Stimulated activated CD4-positive, alpha-beta T cell treated with anti-CD3 and anti-CD28 coated beads, Interleukin-4, amount 100 ng/mL, for 4 hours (primary cell): ENCODE measurements around the gene CACNA1H.
"Not testable (repeated sequence)": the region's sequence is repeated elsewhere in the genome, so short reads cannot be mapped to it uniquely, and the experiment has no call there.

ENCODE experiments used
- DNase-seq, 2 experiments: peaks; one replicate each; pipeline ENCODE4 v3.0.0-alpha.2; 2020

The CACNA1H gene

DNA sequence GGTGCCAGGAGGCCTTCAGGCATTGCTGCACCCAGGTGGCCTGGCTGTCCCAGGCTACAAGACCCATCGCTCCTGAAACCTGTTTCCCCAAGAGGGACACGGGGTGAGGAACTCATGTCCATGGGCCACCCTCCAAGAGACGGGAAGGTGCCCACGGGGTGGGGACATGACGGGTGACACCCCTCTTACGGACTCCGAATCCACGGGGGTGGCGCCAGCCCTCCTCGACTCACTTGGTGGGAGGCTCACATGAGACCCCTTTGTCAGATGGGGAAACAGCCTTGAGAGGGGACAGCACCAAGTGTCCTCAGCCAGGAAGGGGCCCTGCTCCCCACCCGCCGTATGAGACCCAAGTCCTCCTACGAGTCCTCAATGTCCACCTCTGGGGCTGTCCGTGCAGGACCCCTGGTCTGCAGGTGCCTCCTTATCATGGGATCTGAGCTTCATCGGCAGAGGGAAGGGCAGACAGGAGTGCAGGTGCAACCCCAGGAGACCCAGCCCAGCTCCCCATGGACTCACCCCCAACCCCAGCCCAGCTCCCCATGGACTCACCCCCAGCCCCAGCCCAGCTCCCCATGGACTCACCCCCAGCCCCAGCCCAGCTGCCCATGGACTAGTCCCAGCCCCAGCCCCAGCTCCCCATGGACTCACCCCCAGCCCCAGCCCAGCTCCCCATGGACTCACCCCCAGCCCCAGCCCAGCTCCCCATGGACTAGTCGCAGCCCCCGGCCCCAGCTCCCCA, 77.7 kb downstream of the CACNA1H start:
- not testable (repeated sequence) for DNase-seq

- not testable (repeated sequence) for DNase-seq
Observed at GRCh38 chr16:1231301-1231700, 78.4 kb downstream of the CACNA1H start.

GRCh38 chr16:1232049-1232748, 79.3 kb downstream of the CACNA1H start:
- not testable (repeated sequence) for DNase-seq

- not testable (repeated sequence) for DNase-seq
Observed at GRCh38 chr16:1236659-1237058, 83.8 kb downstream of the CACNA1H start.

- DNase-seq, result no peak
Observed at GRCh38 chr16:1237990-1238389, 85.1 kb downstream of the CACNA1H start.

DNA sequence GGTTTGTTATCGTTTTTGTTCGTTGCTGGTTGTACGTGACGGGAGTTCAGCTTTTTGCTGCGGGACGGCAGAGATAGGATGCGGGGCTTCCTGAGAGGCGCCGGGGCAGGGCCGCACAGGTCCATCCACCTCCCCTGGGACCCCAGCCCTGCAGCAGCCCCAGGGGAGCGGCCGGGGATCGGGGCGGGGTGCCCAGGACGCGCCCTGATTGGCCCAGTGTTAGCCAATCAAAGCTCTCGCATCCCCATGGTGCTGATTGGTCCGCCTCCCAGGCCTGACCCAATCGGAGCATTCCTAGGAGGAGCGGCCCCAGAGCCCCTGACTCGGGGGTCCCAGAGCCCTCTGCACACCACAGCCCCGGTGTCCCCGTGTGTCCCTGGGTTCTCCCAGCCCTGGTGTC, 86.0 kb downstream of the CACNA1H start:
- DNase-seq, result not testable (repeated sequence)

DNA sequence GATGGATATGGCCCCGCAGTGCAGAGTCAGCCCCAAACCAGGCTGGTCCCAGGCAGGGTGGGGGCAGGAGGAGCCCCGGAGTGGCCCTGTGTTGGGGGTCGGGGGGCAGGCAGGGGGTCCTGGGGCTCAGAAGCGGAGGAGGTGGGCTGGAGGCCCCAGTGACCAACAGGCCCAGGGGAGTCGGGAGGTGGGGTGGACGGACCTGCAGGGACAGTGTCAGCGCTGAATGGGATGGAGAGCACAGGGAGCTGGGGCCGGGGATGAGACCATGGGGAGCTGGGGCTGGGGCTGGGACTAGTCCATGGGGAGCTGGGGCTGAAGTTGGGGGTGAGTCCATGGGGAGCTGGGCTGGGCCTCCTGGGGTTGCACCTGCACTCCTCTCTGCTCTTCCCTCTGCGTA, 86.7 kb downstream of the CACNA1H start:
- not testable (repeated sequence) for DNase-seq

GRCh38 chr16:1240436-1240835, 87.5 kb downstream of the CACNA1H start, which contains the start of gene TPSAB1:
TSS of gene TPSAB1 (plus strand) at chr16:1240705. CDS start at chr16:1240939, 234 bp downstream.
- not testable (repeated sequence) for DNase-seq

DNA sequence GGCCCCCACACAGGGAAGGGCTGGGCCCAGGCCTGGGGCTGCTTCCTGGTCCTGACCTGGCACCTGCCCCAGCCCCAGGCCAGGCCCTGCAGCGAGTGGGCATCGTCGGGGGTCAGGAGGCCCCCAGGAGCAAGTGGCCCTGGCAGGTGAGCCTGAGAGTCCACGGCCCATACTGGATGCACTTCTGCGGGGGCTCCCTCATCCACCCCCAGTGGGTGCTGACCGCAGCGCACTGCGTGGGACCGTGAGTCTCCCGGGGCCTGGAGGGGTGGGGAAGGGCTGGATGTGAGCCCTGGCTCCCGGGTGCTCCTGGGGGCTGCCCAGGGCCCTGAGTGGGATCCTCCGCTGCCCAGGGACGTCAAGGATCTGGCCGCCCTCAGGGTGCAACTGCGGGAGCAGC, 88.2 kb downstream of the CACNA1H start:
- not testable (repeated sequence) for DNase-seq

GRCh38 chr16:1243363-1243762, 90.5 kb downstream of the CACNA1H start:
- not testable (repeated sequence) for DNase-seq

- not testable (repeated sequence) for DNase-seq
Observed at GRCh38 chr16:1243907-1244850, 91.3 kb downstream of the CACNA1H start.

DNA sequence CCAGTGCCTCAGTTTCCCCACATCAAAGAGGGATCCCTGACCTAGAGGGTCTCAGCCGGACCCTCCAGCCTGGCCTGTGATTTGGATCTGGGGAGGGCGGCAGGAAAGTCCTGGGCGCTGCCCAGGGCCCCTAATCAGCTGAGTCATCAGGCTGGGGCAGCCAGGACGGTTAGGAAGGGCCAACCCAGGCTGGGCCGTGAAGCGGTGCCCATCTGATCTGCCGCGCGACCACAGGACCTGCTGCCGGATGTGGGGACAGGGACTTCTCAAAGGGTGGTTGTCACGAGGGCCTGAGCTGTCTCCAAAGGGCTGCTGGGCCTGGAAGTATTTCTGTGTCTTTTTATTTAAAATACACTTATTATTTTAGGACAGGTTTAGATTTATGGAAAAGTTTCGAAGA, 92.0 kb downstream of the CACNA1H start:
- DNase-seq, result no peak

DNA sequence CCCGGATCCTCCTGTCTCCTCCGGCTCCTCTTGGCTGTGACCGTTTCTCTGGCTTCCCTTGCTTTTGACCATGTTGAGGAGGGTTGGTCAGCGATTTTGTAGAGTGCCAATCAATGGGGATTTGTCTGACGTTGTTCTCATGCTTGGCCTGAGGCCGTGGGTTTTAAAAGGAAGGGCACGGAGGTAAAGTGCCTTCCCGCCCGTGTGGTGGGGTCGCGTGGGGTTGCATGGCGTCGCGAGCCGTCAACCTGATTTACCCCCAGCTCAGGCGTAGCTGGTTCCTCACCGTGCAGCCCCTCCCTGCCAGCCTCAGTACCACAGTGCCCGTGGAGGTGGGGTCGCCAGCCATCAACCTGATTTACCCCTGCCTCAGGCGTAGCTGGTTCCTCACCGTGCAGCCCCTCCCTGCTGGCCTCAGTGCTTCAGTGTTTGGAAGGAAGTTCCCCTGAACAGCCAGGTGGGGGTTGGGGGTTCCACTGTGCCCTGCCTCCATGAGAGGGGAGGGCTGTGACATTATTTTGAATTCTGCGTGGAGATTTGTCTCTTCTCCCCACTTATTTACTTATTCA, 92.6 kb downstream of the CACNA1H start:
- no peak for DNase-seq

- not testable (repeated sequence) for DNase-seq
Observed at GRCh38 chr16:1247903-1248537, 95.1 kb downstream of the CACNA1H start.

DNA sequence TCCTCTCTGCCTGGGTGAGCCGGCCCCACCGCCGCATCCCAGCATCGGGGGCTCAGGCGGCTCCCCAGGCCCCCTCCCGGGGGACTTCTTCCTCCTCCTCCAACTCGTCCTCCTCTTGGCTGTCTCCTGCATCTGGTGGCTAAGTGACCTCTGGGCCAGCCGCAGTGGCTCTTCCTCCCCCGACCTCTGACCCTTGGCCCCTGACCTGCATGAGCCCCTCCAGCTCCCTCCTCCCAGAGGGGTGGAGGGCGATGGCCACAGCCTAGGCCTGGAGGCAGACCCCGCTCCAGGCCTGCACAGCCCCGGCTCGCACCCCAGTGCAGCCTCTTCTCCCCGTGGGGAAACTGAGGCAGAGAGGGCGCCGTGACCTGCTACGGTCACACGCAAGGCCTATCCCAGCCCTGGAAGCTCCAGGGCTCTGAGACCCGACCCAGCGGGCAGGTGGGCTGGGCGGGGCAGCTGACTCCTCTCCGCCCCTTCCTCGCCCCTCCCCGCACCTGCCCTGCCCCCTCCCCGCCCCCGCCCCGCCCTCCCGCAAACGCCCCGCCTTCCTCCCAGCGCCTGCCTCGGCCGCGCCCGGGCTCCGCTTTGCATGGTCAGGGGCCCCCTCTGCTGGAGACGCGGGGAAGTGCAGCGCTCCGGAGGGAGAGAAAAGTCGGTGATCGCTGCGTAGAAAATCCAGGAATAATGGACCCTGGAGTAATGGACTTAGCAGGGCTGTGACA, 96.3 kb downstream of the CACNA1H start:
- not testable (repeated sequence) for DNase-seq

DNA sequence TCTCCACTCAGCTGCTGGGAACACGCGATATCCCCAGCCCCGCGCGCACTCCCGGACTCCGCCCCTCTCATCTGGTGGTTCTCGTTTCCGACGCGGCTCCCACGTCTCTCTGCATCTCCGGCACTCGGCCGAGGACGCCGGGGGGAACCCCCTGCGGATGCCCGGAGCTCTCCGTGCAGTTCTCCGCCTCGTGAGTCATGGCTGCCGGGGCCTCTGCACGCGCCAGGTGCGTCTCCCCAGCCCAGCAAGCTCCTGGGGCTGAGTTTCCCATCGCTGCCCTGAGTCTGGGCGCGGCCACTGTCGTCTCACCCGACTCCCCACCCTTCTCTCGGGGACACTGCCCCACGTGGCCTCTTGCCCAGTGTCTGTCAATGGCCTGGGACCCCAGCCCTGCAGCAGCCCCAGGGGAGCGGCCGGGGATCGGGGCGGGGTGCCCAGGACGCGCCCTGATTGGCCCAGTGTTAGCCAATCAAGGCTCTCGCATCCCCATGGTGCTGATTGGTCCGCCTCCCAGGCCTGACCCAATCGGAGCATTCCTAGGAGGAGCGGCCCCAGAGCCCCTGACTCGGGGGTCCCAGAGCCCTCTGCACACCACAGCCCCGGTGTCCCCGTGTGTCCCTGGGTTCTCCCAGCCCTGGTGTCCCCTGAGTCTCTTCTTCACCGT, 100.9 kb downstream of the CACNA1H start:
- DNase-seq, result not testable (repeated sequence)

- not testable (repeated sequence) for DNase-seq
Observed at GRCh38 chr16:1254821-1255220, 101.9 kb downstream of the CACNA1H start.

DNA sequence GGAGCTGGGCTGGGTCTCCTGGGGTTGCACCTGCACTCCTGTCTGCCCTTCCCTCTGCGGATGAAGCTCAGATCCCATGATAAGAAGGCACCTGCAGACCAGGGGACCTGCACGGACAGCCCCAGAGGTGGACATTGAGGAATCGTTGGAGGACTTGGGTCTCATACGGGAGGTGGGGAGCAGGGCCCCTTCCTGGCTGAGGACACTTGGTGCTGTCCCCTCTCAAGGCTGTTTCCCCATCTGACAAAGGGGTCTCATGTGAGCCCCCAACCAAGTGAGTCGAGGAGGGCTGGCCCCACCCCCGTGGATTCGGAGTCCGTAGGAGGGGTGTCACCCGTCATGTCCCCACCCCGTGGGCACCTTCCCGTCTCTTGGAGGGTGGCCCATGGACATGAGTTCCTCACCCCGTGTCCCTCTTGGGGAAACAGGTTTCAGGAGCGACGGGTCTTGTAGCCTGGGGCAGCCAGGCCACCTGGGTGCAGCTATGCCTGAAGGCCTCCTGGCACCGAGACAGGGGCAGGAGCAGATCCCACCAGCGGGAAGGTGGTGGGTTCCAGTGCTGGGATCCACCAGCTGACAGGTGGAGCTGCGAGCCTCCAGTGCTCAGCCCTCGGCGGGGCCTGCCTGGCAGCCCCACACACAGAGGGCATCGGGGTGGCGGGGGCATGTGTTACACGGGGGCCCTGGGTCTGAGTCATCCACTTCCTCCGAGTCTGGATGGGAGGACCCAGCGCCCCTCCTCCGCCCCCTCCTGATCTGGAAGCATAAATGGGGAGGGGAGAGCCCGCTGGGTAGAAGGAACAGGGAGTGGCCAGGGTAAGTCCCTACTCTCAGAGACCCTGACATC, 102.6 kb downstream of the CACNA1H start, which contains the start of gene TPSD1:
TPSD1 (plus strand) TSS at position 794 of the 847 bp plus-strand sequence. CDS start 212 bp downstream, outside the sequence.
- not testable (repeated sequence) for DNase-seq

DNA sequence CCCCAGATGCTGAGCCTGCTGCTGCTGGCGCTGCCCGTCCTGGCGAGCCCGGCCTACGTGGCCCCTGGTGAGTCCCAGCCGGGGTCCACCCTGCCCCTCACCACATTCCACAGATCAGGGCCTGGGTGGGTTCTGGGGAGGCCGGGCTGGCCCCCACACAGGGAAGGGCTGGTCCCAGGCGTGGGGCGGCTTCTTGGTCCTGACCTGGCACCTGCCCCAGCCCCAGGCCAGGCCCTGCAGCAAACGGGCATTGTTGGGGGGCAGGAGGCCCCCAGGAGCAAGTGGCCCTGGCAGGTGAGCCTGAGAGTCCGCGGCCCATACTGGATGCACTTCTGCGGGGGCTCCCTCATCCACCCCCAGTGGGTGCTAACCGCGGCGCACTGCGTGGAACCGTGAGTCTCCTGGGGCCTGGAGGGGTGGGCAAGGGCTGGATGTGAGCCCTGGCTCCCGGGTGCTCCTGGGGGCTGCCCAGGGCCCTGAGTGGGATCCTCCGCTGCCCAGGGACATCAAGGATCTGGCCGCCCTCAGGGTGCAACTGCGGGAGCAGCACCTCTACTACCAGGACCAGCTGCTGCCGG, 103.5 kb downstream of the CACNA1H start:
- not testable (repeated sequence) for DNase-seq
